Measurements from ENCODE around the gene BCR.
"Not testable (repeated sequence)": the region's sequence is repeated elsewhere in the genome, so short reads cannot be mapped to it uniquely, and the experiment has no call there.

The BCR gene

DNA sequence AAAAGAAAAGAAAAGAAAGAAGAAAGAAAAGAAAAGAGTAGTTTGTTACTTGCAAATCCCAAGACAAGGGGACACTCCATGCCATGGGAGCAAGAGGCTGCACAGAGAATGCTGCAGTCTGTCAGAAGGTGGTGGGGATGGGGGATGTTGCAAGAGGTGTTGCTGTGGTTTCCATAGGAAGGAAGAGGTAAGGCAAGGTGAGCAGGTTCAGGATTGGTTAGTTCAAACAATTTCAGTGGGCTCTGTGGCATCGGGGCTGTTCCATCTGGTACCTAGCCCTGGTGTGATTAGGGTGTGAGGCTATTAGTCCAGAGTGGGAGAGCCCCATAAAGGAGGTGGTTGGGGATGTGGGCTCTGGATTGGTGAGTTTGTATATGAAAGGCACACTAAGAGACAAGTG lies 172.7 kb downstream of the BCR start:
- 93 to 94% methylated on average over 1 of the region's 1 CpG for WGBS, 2 experiments
- H3K27me3 ChIP-seq (ENCODE audit: control insufficient read depth, insufficient read depth, low read length, poor library complexity, severe bottlenecking), result peaks cover 3% of the 10 kb centered on the region
- H3K9me3 ChIP-seq (ENCODE audit: control insufficient read depth, low read length), result no peaks in the 10 kb centered on the region

GRCh38 chr22:23353696-23354095 lies 173.4 kb downstream of the BCR start:
- H3K36me3 ChIP-seq (ENCODE audit: control insufficient read depth, insufficient read depth, low read length), result no peaks in the 10 kb centered on the region
- H3K27ac ChIP-seq (ENCODE audit: insufficient read depth, low read depth, low read length, poor library complexity, severe bottlenecking), result no peak overlapping the region
- H3K4me1 ChIP-seq (ENCODE audit: control insufficient read depth, insufficient read depth, low read length), result no peaks in the 10 kb centered on the region
- no peaks in the 10 kb centered on the region for H3K9me3 ChIP-seq (ENCODE audit: control insufficient read depth, low read length)
- 96% methylated on average over 1 of the region's 1 CpG for WGBS, 2 experiments
- no peak overlapping the region for H3K4me3 ChIP-seq (ENCODE audit: insufficient read depth, low read depth, low read length)
- H3K27me3 ChIP-seq (ENCODE audit: control insufficient read depth, insufficient read depth, low read length, poor library complexity, severe bottlenecking), result peaks cover 3% of the 10 kb centered on the region

More for the DNA sequence above, 172.7 kb downstream of the BCR start:
- Histone ChIP-seq H3K27ac (ENCODE audit: insufficient read depth, low read depth, low read length, poor library complexity, severe bottlenecking) (no peak overlapping the region), H3K36me3 (ENCODE audit: control insufficient read depth, insufficient read depth, low read length) (no peaks in the 10 kb centered on the region), H3K4me3 (ENCODE audit: insufficient read depth, low read depth, low read length) (no peak overlapping the region), H3K4me1 (ENCODE audit: control insufficient read depth, insufficient read depth, low read length) (no peaks in the 10 kb centered on the region)

- Histone ChIP-seq H3K27ac (ENCODE audit: insufficient read depth, low read depth, low read length, poor library complexity, severe bottlenecking) (no peak overlapping the region), H3K4me3 (ENCODE audit: insufficient read depth, low read depth, low read length) (no peak overlapping the region), H3K4me1 (ENCODE audit: control insufficient read depth, insufficient read depth, low read length) (no peaks in the 10 kb centered on the region), H3K9me3 (ENCODE audit: control insufficient read depth, low read length) (no peaks in the 10 kb centered on the region), H3K27me3 (ENCODE audit: control insufficient read depth, insufficient read depth, low read length, poor library complexity, severe bottlenecking) (no peaks in the 10 kb centered on the region), H3K36me3 (ENCODE audit: control insufficient read depth, insufficient read depth, low read length) (no peaks in the 10 kb centered on the region)
- 81 to 85% methylated on average over 4 of the region's 4 CpGs for WGBS, 2 experiments
These were observed 175.8 kb downstream of the BCR start for GRCh38 chr22:23356094-23356493.

DNA sequence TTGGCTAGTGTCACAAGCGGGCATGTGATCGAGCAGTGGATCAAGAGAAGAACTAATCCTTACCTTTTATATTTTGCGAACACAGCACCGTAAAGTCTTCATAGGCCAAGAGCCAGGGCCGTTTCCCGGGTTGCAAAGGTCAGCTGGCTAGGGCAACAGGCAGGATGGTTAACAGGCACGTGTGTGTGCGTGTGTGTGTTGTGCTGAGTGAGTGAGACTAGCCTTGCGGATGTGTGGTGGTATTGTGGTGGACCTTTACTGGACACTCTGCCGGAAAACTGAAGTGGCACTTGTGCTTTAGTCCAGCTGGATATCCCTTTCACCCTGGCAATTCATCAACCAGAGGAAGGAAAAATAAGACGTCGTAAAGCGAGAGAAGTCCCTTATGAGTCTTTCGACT lies 176.7 kb downstream of the BCR start:
- Histone ChIP-seq H3K4me1 (ENCODE audit: control insufficient read depth, insufficient read depth, low read length) (no peaks in the 10 kb centered on the region), H3K27ac (ENCODE audit: insufficient read depth, low read depth, low read length, poor library complexity, severe bottlenecking) (no peak overlapping the region), H3K36me3 (ENCODE audit: control insufficient read depth, insufficient read depth, low read length) (no peaks in the 10 kb centered on the region), H3K27me3 (ENCODE audit: control insufficient read depth, insufficient read depth, low read length, poor library complexity, severe bottlenecking) (no peaks in the 10 kb centered on the region), H3K4me3 (ENCODE audit: insufficient read depth, low read depth, low read length) (no peak overlapping the region), H3K9me3 (ENCODE audit: control insufficient read depth, low read length) (no peaks in the 10 kb centered on the region)
- 85 to 88% methylated on average over 14 of the region's 14 CpGs for WGBS, 2 experiments

DNA sequence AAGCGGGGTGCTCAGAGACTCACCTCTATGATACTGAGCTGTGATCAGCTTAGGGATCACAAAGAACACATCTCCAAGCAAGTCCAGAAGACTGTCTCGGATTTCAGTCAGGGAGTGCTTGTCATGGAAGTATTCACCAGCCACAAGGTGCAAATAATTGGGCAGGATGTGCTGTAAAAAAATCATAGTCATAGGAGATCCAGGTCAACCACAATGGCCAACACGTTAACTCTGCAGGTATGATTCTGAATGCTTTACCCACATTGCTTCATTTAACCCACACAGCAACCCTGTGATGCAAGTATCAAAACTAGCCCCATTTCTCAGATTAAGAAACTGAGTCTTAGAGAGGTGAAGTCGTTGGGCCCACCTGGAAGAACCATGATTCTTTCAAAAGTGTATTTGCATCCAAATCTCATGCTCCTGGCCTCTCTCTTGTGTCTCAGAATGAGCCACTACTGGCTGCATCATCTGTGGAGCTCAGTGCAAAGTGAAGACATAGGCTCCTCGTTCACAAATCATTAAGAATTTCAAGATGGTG lies 179.3 kb downstream of the BCR start:
- Histone ChIP-seq H3K27ac (ENCODE audit: insufficient read depth, low read depth, low read length, poor library complexity, severe bottlenecking) (no peak overlapping the region), H3K27me3 (ENCODE audit: control insufficient read depth, insufficient read depth, low read length, poor library complexity, severe bottlenecking) (no peaks in the 10 kb centered on the region), H3K4me1 (ENCODE audit: control insufficient read depth, insufficient read depth, low read length) (no peaks in the 10 kb centered on the region), H3K36me3 (ENCODE audit: control insufficient read depth, insufficient read depth, low read length) (no peaks in the 10 kb centered on the region), H3K9me3 (ENCODE audit: control insufficient read depth, low read length) (no peaks in the 10 kb centered on the region), H3K4me3 (ENCODE audit: insufficient read depth, low read depth, low read length) (no peak overlapping the region)
- 65 to 68% methylated on average over 5 of the region's 5 CpGs for whole genome bisulfite sequencing, 2 experiments

GRCh38 chr22:23361676-23362075 lies 181.4 kb downstream of the BCR start:
- H3K4me3 ChIP-seq (ENCODE audit: insufficient read depth, low read depth, low read length), result no peak overlapping the region
- H3K27ac ChIP-seq (ENCODE audit: insufficient read depth, low read depth, low read length, poor library complexity, severe bottlenecking), result no peak overlapping the region
- no peaks in the 10 kb centered on the region for H3K4me1 ChIP-seq (ENCODE audit: control insufficient read depth, insufficient read depth, low read length)
- H3K27me3 ChIP-seq (ENCODE audit: control insufficient read depth, insufficient read depth, low read length, poor library complexity, severe bottlenecking), result no peaks in the 10 kb centered on the region
- no peaks in the 10 kb centered on the region for H3K9me3 ChIP-seq (ENCODE audit: control insufficient read depth, low read length)
- no peaks in the 10 kb centered on the region for H3K36me3 ChIP-seq (ENCODE audit: control insufficient read depth, insufficient read depth, low read length)

DNA sequence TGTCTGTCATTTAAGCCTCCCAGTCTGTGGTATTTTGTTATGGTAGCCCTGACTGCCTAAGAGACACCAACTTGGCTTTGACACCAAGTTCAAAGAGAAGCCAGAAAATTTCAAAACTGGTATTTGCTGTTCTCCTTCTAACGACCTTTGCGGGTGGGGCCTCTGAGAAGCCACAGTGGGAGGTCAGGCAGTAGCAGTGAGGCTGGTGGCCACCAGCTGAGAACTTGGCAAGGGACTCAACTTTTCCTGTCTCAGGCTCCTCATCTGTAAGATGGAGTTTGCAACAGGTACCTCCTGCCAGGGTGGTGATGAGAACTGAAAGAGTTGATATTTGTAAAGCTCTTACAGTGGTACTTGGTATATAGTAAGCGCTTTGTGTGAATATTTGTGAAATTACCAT lies 183.4 kb downstream of the BCR start:
- 60 to 64% methylated on average over 3 of the region's 3 CpGs for WGBS, 2 experiments
- H3K27me3 ChIP-seq (ENCODE audit: control insufficient read depth, insufficient read depth, low read length, poor library complexity, severe bottlenecking), result peaks cover 11% of the 10 kb centered on the region

DNA sequence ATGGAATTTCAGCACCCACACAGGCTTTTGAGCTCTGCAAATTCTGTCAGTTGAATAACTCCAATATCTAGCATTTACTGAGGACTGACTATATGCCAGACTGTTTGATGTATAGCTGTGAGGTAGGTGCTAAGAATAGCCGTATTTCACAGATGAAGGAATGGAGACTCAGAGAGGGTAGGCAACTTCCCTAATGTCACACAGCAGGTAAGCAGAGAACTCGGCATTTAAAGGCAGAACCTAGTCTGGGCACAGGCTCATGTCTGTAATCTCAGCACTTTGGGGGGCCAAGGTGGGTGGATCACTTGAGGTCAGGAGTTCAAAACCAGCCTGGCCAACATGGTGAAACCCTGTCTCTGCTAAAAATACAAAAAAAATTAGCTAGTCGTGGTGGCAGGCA lies 184.1 kb downstream of the BCR start:
- WGBS, 2 experiments, result 72 to 73% methylated on average over 3 of the region's 3 CpGs
- Histone ChIP-seq H3K27ac (ENCODE audit: insufficient read depth, low read depth, low read length, poor library complexity, severe bottlenecking) (no peak overlapping the region), H3K36me3 (ENCODE audit: control insufficient read depth, insufficient read depth, low read length) (no peaks in the 10 kb centered on the region), H3K4me3 (ENCODE audit: insufficient read depth, low read depth, low read length) (no peak overlapping the region), H3K27me3 (ENCODE audit: control insufficient read depth, insufficient read depth, low read length, poor library complexity, severe bottlenecking) (peaks cover 11% of the 10 kb centered on the region), H3K4me1 (ENCODE audit: control insufficient read depth, insufficient read depth, low read length) (no peaks in the 10 kb centered on the region), H3K9me3 (ENCODE audit: control insufficient read depth, low read length) (no peaks in the 10 kb centered on the region)

More for the DNA sequence above, 183.4 kb downstream of the BCR start:
- Histone ChIP-seq H3K27ac (ENCODE audit: insufficient read depth, low read depth, low read length, poor library complexity, severe bottlenecking) (no peak overlapping the region), H3K4me1 (ENCODE audit: control insufficient read depth, insufficient read depth, low read length) (no peaks in the 10 kb centered on the region), H3K9me3 (ENCODE audit: control insufficient read depth, low read length) (no peaks in the 10 kb centered on the region), H3K4me3 (ENCODE audit: insufficient read depth, low read depth, low read length) (no peak overlapping the region), H3K36me3 (ENCODE audit: control insufficient read depth, insufficient read depth, low read length) (no peaks in the 10 kb centered on the region)

GRCh38 chr22:23365524-23365923 lies 185.2 kb downstream of the BCR start:
- WGBS, 2 experiments, result 87 to 92% methylated on average over 6 of the region's 6 CpGs
- Histone ChIP-seq H3K27me3 (ENCODE audit: control insufficient read depth, insufficient read depth, low read length, poor library complexity, severe bottlenecking) (peaks cover 19% of the 10 kb centered on the region), H3K4me1 (ENCODE audit: control insufficient read depth, insufficient read depth, low read length) (no peaks in the 10 kb centered on the region), H3K9me3 (ENCODE audit: control insufficient read depth, low read length) (no peaks in the 10 kb centered on the region), H3K4me3 (ENCODE audit: insufficient read depth, low read depth, low read length) (no peak overlapping the region), H3K27ac (ENCODE audit: insufficient read depth, low read depth, low read length, poor library complexity, severe bottlenecking) (no peak overlapping the region), H3K36me3 (ENCODE audit: control insufficient read depth, insufficient read depth, low read length) (no peaks in the 10 kb centered on the region)

GRCh38 chr22:23365961-23366360 lies 185.7 kb downstream of the BCR start:
- H3K27me3 ChIP-seq (ENCODE audit: control insufficient read depth, insufficient read depth, low read length, poor library complexity, severe bottlenecking), result peaks cover 19% of the 10 kb centered on the region
- WGBS, 2 experiments, result 58 to 75% methylated on average over 4 of the region's 4 CpGs
- H3K4me1 ChIP-seq (ENCODE audit: control insufficient read depth, insufficient read depth, low read length), result no peaks in the 10 kb centered on the region
- no peak overlapping the region for H3K4me3 ChIP-seq (ENCODE audit: insufficient read depth, low read depth, low read length)
- no peaks in the 10 kb centered on the region for H3K9me3 ChIP-seq (ENCODE audit: control insufficient read depth, low read length)
- no peaks in the 10 kb centered on the region for H3K36me3 ChIP-seq (ENCODE audit: control insufficient read depth, insufficient read depth, low read length)
- no peak overlapping the region for H3K27ac ChIP-seq (ENCODE audit: insufficient read depth, low read depth, low read length, poor library complexity, severe bottlenecking)

- H3K4me3 ChIP-seq (ENCODE audit: insufficient read depth, low read depth, low read length); H3K4me1 ChIP-seq (ENCODE audit: control insufficient read depth, insufficient read depth, low read length); H3K36me3 ChIP-seq (ENCODE audit: control insufficient read depth, insufficient read depth, low read length); H3K27ac ChIP-seq (ENCODE audit: insufficient read depth, low read depth, low read length, poor library complexity, severe bottlenecking); H3K9me3 ChIP-seq (ENCODE audit: control insufficient read depth, low read length): not testable (repeated sequence)
- peaks cover 19% of the 10 kb centered on the region for H3K27me3 ChIP-seq (ENCODE audit: control insufficient read depth, insufficient read depth, low read length, poor library complexity, severe bottlenecking)
- WGBS, 2 experiments, result 13 to 17% methylated on average over 3 of the region's 3 CpGs
These were observed 186.9 kb downstream of the BCR start for GRCh38 chr22:23367196-23367595.

Data from ectodermal cell (in vitro differentiated cells).